Fibroblast of mammary gland (primary cell): ENCODE measurements around the gene PTPN4.

ENCODE experiments used
- DNase-seq: peaks from one replicate; pipeline ENCODE4 v3.0.0-alpha.2; 2010; ENCODE audit warnings: low read depth
- H3K4me3 ChIP-seq: 2 replicates; pipeline ENCODE4 v1.5.1; 2011; ENCODE audit warnings: low read depth, mild to moderate bottlenecking, low read length, moderate library complexity; ENCODE audit not compliant: control insufficient read depth
- CTCF ChIP-seq: conservative IDR thresholded peaks from 2 replicates; pipeline ENCODE4 v1.5.1; 2011; ENCODE audit warnings: low read depth, low read length, inconsistent platforms; ENCODE audit not compliant: control insufficient read depth, insufficient read depth

Gene PTPN4

GRCh38 chr2:119837759-119838158, 78.0 kb downstream of the PTPN4 start:
- H3K4me3 ChIP-seq, result no peak overlapping the region
- TF ChIP-seq CTCF, result no peak
- DNase-seq, result no peak

- no peak overlapping the region for H3K4me3 ChIP-seq
Measured at GRCh38 chr2:119838179-119838578, 78.5 kb downstream of the PTPN4 start.

GRCh38 chr2:119841550-119841949, 81.8 kb downstream of the PTPN4 start:
- DNase-seq, result peak; percentile 12
- TF ChIP-seq CTCF, result no peak
- H3K4me3 ChIP-seq, result no peak overlapping the region

More at GRCh38 chr2:119838179-119838578, 78.5 kb downstream of the PTPN4 start:
- no peak for DNase-seq
- TF ChIP-seq CTCF, result no peak

GRCh38 chr2:119846021-119846420, 86.3 kb downstream of the PTPN4 start:
- no peak for DNase-seq
- no peak for TF ChIP-seq CTCF
- no peak overlapping the region for H3K4me3 ChIP-seq

- no peak for DNase-seq
- TF ChIP-seq CTCF, result no peak
Measured at GRCh38 chr2:119849838-119850565, 90.3 kb downstream of the PTPN4 start.

GRCh38 chr2:119852214-119852613, 92.5 kb downstream of the PTPN4 start:
- H3K4me3 ChIP-seq, result no peak overlapping the region
- TF ChIP-seq CTCF, result no peak
- no peak for DNase-seq

More at GRCh38 chr2:119849838-119850565, 90.3 kb downstream of the PTPN4 start:
- H3K4me3 ChIP-seq, result no peak overlapping the region
